ENCODE results near the gene CCDC81.

Gene CCDC81

DNA sequence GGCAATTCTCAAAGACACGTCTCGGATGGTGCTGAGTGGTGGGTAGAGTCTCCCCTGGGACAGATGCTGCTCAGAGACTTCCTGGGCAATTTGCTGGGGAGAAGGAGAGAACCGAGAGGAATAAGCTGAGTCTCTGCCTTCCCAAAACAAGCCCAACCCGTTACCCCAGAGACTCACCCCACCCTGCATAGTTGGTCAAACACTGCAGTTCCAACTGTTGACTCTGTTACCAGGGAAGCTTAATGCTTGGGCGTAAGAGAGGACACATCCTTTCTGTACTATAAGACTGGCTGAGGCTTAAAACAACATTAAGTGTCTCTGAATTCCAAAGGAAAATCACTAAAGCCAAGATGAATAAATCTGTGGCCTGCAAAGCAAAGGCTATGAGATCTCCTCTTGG is 68.1 kb downstream of the CCDC81 start:
- DNase-seq: no peak

DNA sequence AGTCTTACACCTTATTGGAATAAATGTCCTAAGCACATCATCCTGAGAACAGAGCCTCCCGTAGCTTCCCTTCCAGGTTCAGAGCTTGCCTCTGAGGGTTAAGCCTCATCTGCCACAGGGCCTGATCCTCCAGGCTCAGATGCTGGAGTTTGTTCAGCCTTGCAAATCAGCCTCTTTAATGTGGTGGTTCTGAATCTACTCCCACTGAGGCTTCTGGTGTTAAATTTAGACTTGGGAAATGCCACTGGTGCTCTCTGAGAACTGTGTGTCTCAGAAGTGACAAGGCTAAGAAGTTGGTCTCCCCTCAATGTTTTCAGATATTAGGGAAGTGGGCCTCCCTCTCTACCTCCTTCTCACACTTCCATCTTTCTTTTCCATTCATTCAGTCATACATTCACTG is 68.7 kb downstream of the CCDC81 start:
- no peak for DNase-seq

DNA sequence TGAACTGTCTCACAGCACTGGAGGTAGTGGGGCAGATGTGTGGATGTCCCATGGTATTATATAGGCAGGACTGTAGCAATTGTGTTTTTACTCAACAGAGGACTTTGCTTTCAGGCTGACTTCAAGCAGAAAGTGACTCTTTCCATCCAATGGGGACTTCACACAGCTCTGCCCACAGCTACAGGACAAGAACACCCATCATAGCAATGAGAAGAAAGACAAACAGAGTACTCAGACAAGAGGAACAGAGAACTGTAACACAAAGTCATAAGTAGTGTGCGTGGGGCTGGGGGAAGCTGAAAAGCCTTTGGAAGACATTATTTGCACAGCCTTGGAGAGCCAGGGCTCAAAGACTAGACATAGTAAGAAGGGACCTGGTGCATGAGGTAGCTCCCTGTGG is 70.3 kb downstream of the CCDC81 start:
- no peak for DNase-seq

DNA sequence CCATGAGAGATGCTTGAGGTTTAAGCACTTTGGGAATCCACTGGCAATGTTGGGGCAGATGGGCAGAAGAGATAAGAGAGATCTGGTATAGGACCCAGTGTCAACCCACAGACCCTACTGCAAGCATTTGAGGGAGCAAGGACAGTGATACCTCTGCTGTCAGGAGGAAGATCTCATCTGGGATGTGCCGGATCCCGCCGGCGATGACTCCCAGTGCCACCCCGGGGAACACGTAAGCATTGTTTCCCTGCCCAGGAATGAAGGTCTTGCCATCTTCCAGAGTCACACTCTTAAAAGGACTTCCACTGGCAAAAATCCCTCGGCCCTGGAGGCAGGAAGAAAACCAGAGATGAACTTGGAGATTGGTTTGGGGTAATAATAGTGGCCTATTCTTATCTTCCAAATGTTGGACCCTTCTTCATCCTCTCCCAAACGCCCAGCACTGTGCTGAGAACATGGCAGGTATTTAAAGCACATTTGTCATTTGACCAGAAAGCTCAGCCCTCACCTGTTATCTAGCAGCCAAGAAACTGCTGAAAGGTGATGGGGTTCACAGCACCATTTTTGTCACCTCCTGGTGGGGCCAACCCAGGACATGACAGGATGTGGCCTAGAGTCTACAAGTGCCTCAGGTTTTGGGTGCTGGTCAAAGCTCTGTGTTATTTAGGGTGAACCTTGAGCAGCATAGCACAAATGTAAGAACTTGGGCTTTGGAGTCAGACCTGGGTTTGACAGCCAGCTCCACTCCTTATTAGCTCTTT is 71.7 kb downstream of the CCDC81 start:
- DNase-seq: no peak

DNA sequence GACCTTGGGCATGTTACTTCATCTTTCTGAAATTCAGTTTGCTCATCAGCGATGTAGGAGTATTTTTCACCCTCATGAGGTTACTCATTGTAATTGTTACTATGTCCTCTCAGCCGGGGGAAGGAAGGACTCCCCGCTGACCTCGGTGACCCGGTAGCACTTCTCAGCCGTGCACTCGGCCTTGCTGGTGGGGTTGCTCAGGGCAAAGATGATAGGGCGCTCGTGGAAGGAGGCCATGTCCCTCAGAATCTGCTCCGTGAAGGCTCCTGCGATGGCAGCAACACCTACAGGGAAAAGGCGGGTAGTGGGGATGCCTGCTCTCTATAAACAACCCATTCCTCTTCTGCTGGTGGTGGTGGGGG is 72.2 kb downstream of the CCDC81 start:
- DNase-seq: no peak

DNA sequence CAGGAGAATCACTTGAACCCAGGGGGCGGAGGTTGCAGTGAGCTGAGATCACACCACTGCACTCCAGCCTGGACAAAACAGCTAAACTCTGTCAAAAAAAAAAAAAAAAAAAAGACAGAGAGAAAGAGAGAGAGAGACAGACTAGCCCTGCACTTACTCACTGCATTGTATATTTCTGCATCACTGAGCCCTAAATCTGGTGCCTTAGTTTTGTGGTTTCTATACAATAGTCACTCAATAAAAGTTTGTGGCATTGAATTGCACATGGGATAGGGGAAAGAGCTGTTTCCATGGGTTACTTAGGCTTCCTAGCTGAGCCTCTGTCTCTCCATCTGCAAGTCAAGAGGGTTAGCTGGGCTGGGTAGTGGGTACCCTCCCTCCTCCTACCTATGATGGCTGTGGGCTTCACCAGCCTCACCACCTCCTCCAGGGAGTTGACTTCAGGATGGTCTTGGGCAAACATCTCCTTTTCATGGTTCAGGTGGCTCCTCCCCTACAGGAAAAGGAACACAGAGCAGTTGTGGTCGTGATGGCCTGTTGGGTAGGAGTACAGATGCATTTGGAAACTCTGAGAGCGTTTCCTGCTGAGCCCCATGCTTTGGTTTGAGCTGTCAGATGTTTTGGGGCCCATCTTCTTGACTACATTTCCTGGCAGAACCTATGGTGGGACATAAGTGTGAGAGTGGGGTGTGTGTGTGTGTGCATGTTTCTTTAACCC is 73.2 kb downstream of the CCDC81 start:
- no peak for DNase-seq

DNA sequence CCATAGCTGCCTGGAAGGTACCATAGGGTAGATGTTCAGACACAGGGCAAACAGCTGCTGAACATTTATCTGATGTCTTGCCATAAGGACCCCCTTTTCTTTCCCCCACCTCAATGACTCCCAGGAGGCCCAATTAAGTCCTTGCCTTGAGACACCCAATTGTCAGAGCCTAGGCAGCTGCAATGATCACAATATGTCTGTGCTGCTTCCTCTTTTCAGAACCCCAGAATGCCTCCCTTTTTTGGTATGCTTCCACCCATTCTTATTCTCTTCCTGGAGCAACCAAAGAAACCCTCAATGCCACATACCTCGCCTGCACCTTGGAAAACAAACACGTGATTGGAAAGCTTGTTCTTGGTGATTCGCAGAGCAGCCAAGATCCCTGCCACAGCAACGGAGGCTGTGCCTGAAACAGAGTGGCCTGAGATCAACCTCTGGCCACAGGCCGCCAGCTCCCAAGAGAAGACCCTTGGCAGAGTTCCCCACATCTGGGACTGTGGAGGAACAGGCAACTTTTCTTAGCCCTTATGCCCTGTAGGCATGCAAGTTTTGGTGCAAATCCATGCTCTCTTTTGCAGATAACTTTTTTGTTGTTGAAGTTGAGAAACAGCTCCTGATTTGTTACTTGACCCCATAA is 75.4 kb downstream of the CCDC81 start:
- no peak for DNase-seq

DNA sequence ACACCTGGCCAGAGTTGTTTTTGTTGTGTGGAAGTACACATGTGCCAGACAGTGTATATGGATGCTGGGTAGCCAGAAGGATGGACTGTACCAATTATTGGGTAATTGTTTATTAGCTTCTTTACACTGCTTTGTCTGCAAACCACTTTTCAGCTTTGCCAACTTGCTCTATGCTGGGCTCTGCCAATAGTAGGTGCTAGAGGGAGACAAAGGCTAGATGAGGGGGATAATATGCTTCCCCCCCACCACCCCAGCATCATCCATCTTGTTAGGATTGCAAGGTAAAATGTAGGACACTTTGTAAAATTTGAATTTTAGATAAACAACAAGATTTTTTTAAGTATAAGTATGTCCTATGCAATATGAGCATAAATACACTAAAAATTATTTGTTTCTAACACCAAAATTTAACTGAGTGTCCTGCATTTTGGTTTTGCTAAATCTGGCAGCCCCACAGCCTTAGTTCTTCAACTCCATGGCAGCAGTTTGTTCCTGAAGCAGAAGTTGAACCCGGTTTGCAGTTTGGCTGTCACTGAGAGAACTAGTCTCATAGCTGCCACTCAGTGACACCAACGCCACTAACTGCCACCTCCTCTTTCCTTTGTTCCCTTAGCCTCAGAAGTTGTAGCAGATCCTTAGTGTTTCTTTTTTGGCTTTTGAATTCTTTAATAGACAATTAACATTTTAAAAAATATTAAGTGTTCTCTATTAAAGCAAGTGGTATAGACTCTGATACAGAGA is 78.8 kb downstream of the CCDC81 start:
- no peak for DNase-seq

DNA sequence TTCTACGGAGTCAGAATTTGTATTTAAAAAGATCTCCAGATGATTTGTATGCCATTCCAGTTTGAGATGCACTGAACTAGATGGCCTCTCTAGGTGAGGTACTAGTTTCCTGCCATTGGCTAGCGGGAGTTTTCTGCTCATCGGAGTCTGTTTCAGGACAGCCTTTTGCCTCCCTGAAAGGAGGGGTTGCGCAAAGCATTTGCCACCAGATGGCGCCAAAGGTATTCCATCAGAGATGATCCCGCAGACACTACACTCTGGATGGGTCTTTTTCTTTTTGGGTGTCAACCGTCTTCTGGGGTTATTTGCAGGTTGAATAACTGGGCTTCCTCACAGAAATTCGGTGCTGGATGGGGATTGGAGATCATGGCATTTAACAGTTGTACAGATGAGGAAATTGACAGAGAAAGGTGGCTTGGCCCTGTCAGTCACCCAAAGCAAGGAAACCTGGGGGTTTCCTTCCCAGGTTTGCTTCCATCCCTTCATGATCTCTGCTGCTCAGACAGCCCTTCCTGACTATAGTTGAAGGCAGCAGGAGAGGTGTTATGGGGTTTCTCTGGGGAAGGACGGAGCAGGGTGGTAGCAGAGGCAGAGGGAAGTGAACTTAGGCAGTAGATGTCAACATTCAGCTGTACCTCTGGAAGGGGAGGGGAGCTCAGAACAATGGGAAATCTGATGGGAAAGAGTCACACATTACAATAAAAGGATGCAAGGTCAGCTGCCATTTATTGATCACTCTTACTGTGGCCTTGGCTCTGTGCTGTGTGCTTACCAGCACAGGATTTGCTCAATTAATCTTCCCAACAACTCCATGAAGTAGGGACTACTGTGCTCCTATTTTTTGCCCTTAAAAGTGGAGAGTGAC is 81.6 kb downstream of the CCDC81 start:
- DNase-seq: peak; percentile 76

DNA sequence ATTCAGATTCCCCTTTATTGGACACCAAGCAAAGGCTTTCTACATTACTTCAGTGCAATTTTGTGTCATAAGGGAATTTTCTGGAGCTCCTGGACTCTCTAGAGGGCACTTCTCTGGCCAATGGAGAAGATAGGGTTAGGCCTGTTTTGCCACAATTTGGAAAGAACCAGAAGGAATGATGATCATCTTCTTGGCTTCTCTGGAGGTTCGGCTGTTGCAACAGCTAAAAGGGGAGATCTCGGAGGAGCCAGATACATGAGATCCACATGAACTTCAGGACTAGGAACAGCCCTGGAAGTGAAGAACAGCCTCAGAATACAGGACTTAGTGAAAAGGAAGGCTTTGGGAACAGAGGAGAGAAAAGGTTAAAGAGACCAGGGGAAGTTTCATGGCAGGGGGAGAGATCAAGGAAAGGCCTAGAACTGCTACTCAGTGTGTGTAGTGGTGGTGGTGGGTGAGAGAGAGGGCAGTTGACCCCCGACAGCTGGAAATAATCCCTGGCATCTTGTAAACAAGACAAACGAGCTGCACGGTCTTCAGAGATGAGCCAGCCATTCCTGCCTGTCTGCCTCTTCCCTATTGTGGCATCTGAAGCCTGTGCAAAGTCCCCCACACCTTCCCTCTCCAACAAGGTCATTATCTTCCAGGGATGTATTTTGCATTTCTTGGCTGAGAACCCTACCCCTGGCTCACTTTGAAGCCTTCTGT is 83.8 kb downstream of the CCDC81 start:
- no peak for DNase-seq

DNA sequence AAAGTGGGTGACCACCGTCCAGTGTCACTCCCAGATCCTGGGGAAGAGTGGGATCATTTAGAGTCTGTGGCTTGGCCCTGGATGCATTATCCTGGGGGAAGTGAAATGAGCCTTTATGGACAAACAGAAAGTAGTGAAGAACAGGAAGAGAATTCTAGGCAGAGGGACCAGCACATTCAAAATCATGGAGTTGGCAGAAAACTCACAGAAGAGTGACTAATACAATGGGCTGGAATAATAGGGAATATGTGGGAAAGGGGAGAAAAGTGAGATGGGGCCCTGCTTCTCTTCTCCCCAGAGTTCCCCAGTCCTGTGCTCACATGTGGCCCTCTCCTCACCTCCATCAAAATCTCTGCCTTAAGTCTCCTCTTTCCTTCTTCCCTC is 84.3 kb downstream of the CCDC81 start:
- DNase-seq: no peak

DNA sequence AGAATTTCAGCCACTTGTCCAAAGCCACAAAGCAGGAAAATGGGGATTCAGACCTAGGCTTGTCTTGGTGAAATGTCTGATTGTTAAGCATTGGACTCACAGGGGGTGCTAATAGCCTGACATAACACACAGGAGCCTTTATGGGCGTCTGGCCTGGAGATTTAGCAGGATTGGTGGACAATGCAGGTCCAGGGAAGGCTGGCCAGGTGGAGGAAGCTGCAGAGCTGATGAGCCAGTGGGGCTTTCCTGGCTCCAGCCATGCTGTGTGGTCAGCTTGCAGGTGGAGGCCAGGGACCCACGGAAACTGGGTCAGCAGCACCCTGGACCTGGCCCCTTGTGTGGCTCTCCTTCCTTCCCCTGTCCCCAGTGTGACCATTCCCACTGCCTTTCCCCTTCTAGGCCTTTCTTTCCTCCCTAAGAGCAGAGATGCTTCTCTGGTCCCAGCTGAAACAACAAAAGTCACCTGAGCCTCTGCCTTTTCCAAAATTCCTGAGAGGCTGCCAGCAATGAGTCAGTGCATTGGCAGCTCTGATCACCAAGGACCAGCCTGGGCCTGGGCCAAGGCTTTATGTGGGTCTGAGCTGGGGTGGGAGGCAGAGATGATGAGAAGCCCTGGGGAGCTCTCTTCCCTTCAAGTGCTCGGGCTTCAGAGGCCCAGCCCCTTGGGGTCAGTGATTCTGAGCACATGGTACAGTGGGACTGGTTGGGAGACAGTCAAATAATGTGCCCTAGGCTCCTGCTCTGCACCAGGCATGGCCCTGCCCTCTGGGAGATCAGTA is 85.2 kb downstream of the CCDC81 start:
- DNase-seq: peak; percentile 46

DNA sequence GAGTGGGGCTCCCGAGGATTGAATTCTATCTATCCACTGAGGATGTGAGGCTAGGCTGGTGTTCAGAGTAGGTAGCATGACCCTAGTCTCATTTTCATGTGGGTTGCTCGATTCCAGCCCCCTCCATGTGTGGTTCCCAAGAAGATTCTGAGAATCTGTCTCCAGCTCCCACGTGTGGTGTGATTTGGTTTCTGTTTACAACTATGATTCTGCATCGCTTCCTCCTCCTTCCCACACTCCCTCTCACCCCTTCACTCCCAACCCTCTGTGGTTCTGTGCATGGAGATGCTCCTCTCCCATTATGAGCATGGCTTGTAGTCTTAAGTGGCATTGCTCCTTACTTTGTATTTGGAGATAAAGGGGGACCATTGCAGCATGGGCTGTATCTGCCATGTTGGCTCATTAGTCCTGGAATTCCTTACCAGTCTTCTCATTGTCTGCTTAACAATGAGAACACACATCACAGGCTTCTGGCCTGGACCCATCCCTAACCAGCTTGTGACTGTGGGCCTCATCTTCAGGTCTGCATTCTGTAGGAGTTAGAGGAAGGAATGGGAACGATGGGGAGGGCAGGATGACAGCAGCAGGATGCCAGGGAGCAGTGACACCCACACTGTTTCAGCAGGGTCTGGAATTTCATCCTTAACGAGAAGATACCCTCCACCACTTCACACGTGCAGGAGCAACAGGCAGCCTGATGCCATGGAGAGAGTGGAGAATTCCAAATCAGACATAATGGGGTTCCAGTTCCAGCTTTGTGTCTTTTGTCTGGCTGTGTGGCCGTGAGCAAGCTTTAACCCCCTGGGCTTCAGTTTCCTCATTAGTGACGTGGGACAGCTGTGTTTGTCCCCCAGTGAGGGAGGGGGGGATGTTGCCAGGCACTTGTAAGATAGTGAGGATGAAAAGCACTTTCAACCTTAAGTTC is 86.0 kb downstream of the CCDC81 start:
- DNase-seq: no peak

DNA sequence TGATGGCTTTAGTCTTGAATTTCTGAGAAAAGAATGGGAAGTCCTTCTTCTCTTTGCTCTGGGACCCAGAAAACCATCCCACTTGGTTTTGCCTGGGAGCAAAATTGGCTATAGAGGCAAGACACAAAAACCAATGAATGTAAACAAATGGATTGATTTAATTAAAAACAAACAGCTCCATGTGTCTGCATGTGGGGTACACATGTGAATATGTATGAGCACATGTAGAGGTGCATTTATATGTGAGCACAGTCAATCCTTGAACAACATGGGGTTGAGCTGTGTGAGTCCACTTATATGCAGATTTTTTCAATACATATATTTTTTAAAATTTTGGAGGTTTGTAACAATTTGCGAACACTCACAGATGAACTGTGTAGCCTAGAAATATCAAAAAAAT is 87.2 kb downstream of the CCDC81 start:
- DNase-seq: no peak

DNA sequence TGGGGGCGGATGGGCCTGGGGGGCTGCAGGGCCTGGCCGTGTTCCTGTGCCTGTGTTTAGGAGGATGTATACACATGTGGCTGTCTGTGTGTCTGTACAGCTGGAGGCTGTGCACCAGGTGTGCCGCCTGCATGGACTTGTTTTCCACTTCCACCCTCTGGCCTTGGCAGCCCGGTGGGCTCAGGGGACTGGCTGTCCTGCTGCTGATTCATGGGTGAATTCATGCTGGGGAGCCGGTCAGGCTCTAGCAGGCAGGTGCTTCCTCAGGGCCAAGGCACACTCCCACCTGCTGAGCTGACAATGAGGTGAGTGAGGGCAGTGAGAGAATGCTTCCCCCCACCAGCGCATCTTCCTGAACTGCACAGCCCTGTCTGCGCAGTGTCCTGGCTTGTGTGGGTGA is 88.4 kb downstream of the CCDC81 start:
- no peak for DNase-seq

DNA sequence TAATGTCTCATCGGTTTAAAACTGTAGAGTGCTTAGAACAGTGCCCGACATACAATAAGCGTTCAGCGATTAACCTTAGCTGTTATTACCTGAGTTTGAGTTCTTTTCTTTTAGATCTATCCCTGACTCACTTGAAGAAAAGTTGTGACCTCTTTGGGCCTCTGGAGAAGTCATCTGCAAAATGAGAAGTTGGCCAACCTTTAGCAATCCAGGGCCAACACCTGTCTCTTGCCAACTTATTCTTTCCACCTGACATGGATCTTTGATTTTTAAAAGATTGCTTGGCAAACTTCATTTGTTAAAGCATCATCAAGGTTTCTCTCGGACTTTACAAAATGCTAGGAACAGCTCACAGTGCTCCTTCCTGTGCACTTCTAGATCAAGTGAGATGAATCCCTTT is 89.3 kb downstream of the CCDC81 start:
- no peak for DNase-seq

DNA sequence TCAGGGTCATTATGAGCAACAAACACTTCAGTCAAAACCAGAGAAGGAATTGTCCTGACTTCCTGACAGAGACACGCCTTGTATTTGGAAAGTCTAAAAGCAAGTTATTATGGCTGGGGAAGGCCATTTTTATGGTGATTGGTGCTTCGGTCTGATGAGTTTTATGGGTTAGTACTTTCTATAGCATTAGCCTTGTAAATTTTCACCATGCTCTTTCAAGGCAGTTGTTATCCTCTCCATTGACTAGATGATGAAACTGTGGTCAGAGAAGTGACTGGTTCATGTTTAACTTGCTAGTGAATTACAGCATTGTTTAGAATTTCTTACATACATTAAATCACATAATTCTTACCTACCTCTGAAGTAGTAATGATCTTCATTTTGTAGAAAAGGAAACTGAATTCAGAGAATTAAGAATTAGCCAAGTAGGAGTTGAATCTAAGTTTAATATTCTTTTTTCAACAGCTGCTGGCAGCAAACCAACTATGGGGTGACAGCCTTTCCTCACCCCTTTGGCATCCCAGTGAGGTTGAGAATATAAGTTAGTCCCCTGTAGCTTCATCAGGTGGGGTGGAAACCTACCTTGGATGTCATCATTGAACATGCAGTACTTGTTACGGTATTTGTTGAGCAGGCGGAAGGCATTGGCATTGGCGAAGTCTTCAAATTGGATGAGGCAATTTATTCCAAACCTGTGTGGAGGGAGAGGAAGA is 90.0 kb downstream of the CCDC81 start:
- no peak for DNase-seq

DNA sequence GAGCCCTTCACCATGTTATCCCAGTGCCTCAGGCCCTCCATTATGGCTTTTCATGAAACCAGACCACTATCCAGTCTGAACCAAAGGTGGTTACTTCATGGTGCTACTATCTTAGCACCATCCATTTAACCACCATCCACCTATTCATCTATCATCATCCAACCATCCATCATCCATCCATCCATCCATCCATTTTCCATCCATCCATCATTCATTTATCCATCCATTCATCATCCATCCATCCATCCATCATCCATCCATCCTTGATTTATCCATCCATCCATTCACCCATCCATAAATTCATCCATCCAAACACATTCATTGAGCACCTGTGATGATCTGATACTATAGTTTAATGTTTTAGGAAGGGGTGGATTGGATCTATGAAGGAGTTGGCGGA is 93.5 kb downstream of the CCDC81 start:
- no peak for DNase-seq

Data from NCI-H1092 treated with DMSO at 0.1 percent for 48 hours (cell line).